ENCODE data around the gene ATP5F1B. TPM values are rescaled to one million over a fixed set of nuclear protein-coding genes. Genes with fewer than 3 reads are reported as not detected.

Gene ATP5F1B
- total RNA-seq, 6 experiments from 2014 or later = 690 to 799 (median 765) TPM

GRCh38 chr12:56593909-56594621 is 51.7 kb downstream of the ATP5F1B start:
- TF ChIP-seq CTCF (IDR thresholded peaks at IDR 0.05) = peak; percentile 89
- Mint-ChIP-seq H3K36me3 (ENCODE audit: low read depth) (peaks cover 36% of the 10 kb centered on the region), H3K27ac (peak overlapping the region; percentile 92), H3K4me1 (ENCODE audit: low read depth) (peaks cover 46% of the 10 kb centered on the region), H3K9me3 (no peaks in the 10 kb centered on the region), H3K27me3 (ENCODE audit: insufficient read depth) (peaks cover 12% of the 10 kb centered on the region), H3K4me3 (peak overlapping the region; percentile 44)
- peak; percentile 76 for DNase-seq

- TF ChIP-seq CTCF (IDR thresholded peaks at IDR 0.05) = no peak
- Mint-ChIP-seq H3K27ac (peak overlapping the region; percentile 81), H3K9me3 (no peaks in the 10 kb centered on the region), H3K36me3 (ENCODE audit: low read depth) (peaks cover 48% of the 10 kb centered on the region), H3K4me1 (ENCODE audit: low read depth) (peaks cover 46% of the 10 kb centered on the region), H3K4me3 (peak overlapping the region; percentile 2; the same call in 1 of the 2 replicates), H3K27me3 (ENCODE audit: insufficient read depth) (peaks cover 14% of the 10 kb centered on the region)
- peak; percentile 58 for DNase-seq
These were observed 53.8 kb downstream of the ATP5F1B start for GRCh38 chr12:56591961-56592360.

- Mint-ChIP-seq H3K27ac (peak overlapping the region; percentile 81), H3K4me3 (no peak overlapping the region), H3K9me3 (no peaks in the 10 kb centered on the region), H3K4me1 (ENCODE audit: low read depth) (peaks cover 53% of the 10 kb centered on the region), H3K36me3 (ENCODE audit: low read depth) (peaks cover 51% of the 10 kb centered on the region), H3K27me3 (ENCODE audit: insufficient read depth) (peaks cover 14% of the 10 kb centered on the region)
- TF ChIP-seq CTCF (IDR thresholded peaks at IDR 0.05) = no peak
- DNase-seq = no peak
These were observed 54.7 kb downstream of the ATP5F1B start for GRCh38 chr12:56591126-56591525.

- Mint-ChIP-seq H3K4me3 (no peak overlapping the region; the same call in 1 of the 2 replicates), H3K9me3 (no peaks in the 10 kb centered on the region), H3K27me3 (ENCODE audit: insufficient read depth) (peaks cover 14% of the 10 kb centered on the region), H3K36me3 (ENCODE audit: low read depth) (peaks cover 44% of the 10 kb centered on the region), H3K27ac (peak overlapping the region; percentile 81), H3K4me1 (ENCODE audit: low read depth) (peaks cover 53% of the 10 kb centered on the region)
- peak; percentile 64 for TF ChIP-seq CTCF (IDR thresholded peaks at IDR 0.05)
- DNase-seq = peak; percentile 31
These were observed 55.5 kb downstream of the ATP5F1B start for GRCh38 chr12:56590237-56590830.

GRCh38 chr12:56589783-56590182 is 56.0 kb downstream of the ATP5F1B start:
- H3K27ac Mint-ChIP-seq = peak overlapping the region; percentile 80
- H3K9me3 Mint-ChIP-seq = no peaks in the 10 kb centered on the region
- peaks cover 14% of the 10 kb centered on the region for H3K27me3 Mint-ChIP-seq (ENCODE audit: insufficient read depth)
- no peak for TF ChIP-seq CTCF (IDR thresholded peaks at IDR 0.05)
- no peak for DNase-seq
- peaks cover 44% of the 10 kb centered on the region for H3K36me3 Mint-ChIP-seq (ENCODE audit: low read depth)
- H3K4me1 Mint-ChIP-seq (ENCODE audit: low read depth) = peaks cover 49% of the 10 kb centered on the region
- no peak overlapping the region for H3K4me3 Mint-ChIP-seq

Other genes with a start within 250 kb of the ATP5F1B start
- 10 to 100 TPM; 10.4 to 23.1 (median 21.3) TPM for gene TIMELESS, start 196.6 kb downstream of the ATP5F1B start, total RNA-seq (2021; fragmentation: NEBNext Ultra II Directional; extraction: Animal tissue kit (Norgen Biotek cat#: 25700))
- gene MIP, start 191.3 kb downstream of the ATP5F1B start, total RNA-seq (2021; fragmentation: NEBNext Ultra II Directional; extraction: Animal tissue kit (Norgen Biotek cat#: 25700)) = under 1 TPM in 1 of 6 experiments, not detected in 5; 0.28 TPM
- gene SPRYD4, start 177.4 kb downstream of the ATP5F1B start, total RNA-seq (2021; fragmentation: NEBNext Ultra II Directional; extraction: Animal tissue kit (Norgen Biotek cat#: 25700)) = 1 to 10 TPM; 2.4 to 2.9 (median 2.5) TPM
- not detected for gene GLS2, start 157.8 kb downstream of the ATP5F1B start, total RNA-seq (2021; fragmentation: NEBNext Ultra II Directional; extraction: Animal tissue kit (Norgen Biotek cat#: 25700))
- 10 to 100 TPM; 77.0 to 83.2 (median 81.7) TPM for gene RBMS2, start 124.2 kb downstream of the ATP5F1B start, total RNA-seq (2021; fragmentation: NEBNext Ultra II Directional; extraction: Animal tissue kit (Norgen Biotek cat#: 25700))
- gene BAZ2A, start 15.7 kb downstream of the ATP5F1B start, total RNA-seq (2021; fragmentation: NEBNext Ultra II Directional; extraction: Animal tissue kit (Norgen Biotek cat#: 25700)) = 10 to 100 TPM; 54.2 to 60.4 (median 57.3) TPM
- gene PTGES3, start 42.3 kb upstream of the ATP5F1B start, total RNA-seq (2021; fragmentation: NEBNext Ultra II Directional; extraction: Animal tissue kit (Norgen Biotek cat#: 25700)) = 100 to 1,000 TPM; 177 to 229 (median 216) TPM
- 100 to 1,000 TPM; 716 to 840 (median 802) TPM for gene NACA, start 79.3 kb upstream of the ATP5F1B start, total RNA-seq (2021; fragmentation: NEBNext Ultra II Directional; extraction: Animal tissue kit (Norgen Biotek cat#: 25700))
- 10 to 100 TPM in 4 of 6 experiments, 1 to 10 TPM in 2; 5.8 to 13.1 (median 10.7) TPM for gene PRIM1, start 106.3 kb upstream of the ATP5F1B start, total RNA-seq (2021; fragmentation: NEBNext Ultra II Directional; extraction: Animal tissue kit (Norgen Biotek cat#: 25700))
- gene HSD17B6, start 117.3 kb upstream of the ATP5F1B start, total RNA-seq (2021; fragmentation: NEBNext Ultra II Directional; extraction: Animal tissue kit (Norgen Biotek cat#: 25700)) = 1 to 10 TPM in 5 of 6 experiments, under 1 TPM in 1; 0.88 to 3.2 (median 1.6) TPM

Measured in HFFc6 (cell line).